ENCODE results near the gene LPCAT3.

- no peak for TF ChIP-seq CTCF (conservative IDR thresholded peaks at IDR 0.05; ENCODE audit: low read depth, low read length)
- TF ChIP-seq EZH2 (IDR thresholded peaks at IDR 0.05; ENCODE audit: borderline replicate concordance, low read depth, low read length, poor library complexity, severe bottlenecking), result no peak
Observed at GRCh38 chr12:6978188-6978587, 40.1 kb downstream of the LPCAT3 start.
